Stimulated activated effector memory CD8-positive, alpha-beta T cell treated with anti-CD3 and anti-CD28 coated beads, Interleukin-12 subunit alpha, Interleukin-12 subunit beta, amount 100 ng/mL, for 72 hours (primary cell): ENCODE measurements around the gene USP34.
"Not testable (repeated sequence)": the region's sequence is repeated elsewhere in the genome, so short reads cannot be mapped to it uniquely, and the experiment has no call there.

ENCODE experiments used
- ATAC-seq: fragments of 150-1000 bp; cut with Tn5 transposase; 2 replicates; pipeline ENCODE4 v1.10.0; 2021
- DNase-seq, 2 donors: peaks; one replicate each; pipeline ENCODE4 v3.0.0; 2021 to 2022; ENCODE audit warnings: low spot score in 2 of 2
- H3K27ac Mint-ChIP-seq: one replicate; pipeline ENCODE4 v1.8.0; 2022; ENCODE audit warnings: mild to moderate bottlenecking, mixed read lengths
- H3K36me3 Mint-ChIP-seq: one replicate; pipeline ENCODE4 v1.8.0; 2022; ENCODE audit warnings: mild to moderate bottlenecking, mixed read lengths
- H3K4me1 Mint-ChIP-seq: one replicate; pipeline ENCODE4 v1.8.0; 2022; ENCODE audit warnings: mixed read lengths
- H3K4me3 Mint-ChIP-seq: one replicate; pipeline ENCODE4 v1.8.0; 2022; ENCODE audit warnings: mild to moderate bottlenecking, mixed read lengths
- H3K9me3 Mint-ChIP-seq: one replicate; pipeline ENCODE4 v1.8.0; 2022; ENCODE audit warnings: mixed read lengths

Gene USP34

GRCh38 chr2:61210332-61210981 lies 260.4 kb downstream of the USP34 start:
- H3K4me3 Mint-ChIP-seq = no peak overlapping the region
- no peak overlapping the region for H3K27ac Mint-ChIP-seq
- no peaks in the 10 kb centered on the region for H3K4me1 Mint-ChIP-seq
- H3K36me3 Mint-ChIP-seq = peaks cover 89% of the 10 kb centered on the region
- H3K9me3 Mint-ChIP-seq = no peaks in the 10 kb centered on the region
- ATAC-seq (no peak), DNase-seq (no peak)

GRCh38 chr2:61205132-61205531 lies 265.8 kb downstream of the USP34 start:
- no peak overlapping the region for H3K4me3 Mint-ChIP-seq
- no peak overlapping the region for H3K27ac Mint-ChIP-seq
- no peak for ATAC-seq
- H3K4me1 Mint-ChIP-seq = no peaks in the 10 kb centered on the region
- peaks cover 97% of the 10 kb centered on the region for H3K36me3 Mint-ChIP-seq
- no peaks in the 10 kb centered on the region for H3K9me3 Mint-ChIP-seq
- DNase-seq = no peak

GRCh38 chr2:61196671-61197070 lies 274.2 kb downstream of the USP34 start:
- no peak overlapping the region for H3K27ac Mint-ChIP-seq
- no peak for DNase-seq
- ATAC-seq = no peak
- H3K36me3 Mint-ChIP-seq = peaks cover 68% of the 10 kb centered on the region
- H3K4me3 Mint-ChIP-seq = no peak overlapping the region
- no peaks in the 10 kb centered on the region for H3K9me3 Mint-ChIP-seq
- no peaks in the 10 kb centered on the region for H3K4me1 Mint-ChIP-seq

GRCh38 chr2:61194646-61195045 lies 276.2 kb downstream of the USP34 start:
- DNase-seq, H3K4me1 Mint-ChIP-seq, H3K9me3 Mint-ChIP-seq, H3K27ac Mint-ChIP-seq, ATAC-seq, H3K4me3 Mint-ChIP-seq: not testable (repeated sequence)
- H3K36me3 Mint-ChIP-seq = peaks cover 68% of the 10 kb centered on the region

- Mint-ChIP-seq H3K36me3 (peaks cover 68% of the 10 kb centered on the region), H3K9me3 (no peaks in the 10 kb centered on the region), H3K4me3 (no peak overlapping the region), H3K4me1 (no peaks in the 10 kb centered on the region), H3K27ac (peak overlapping the region; percentile 60)
- DNase-seq (no peak), ATAC-seq (peak; percentile 61)
These were observed 277.0 kb downstream of the USP34 start for GRCh38 chr2:61193670-61194561.

GRCh38 chr2:61187085-61187484 lies 283.8 kb downstream of the USP34 start:
- ATAC-seq (no peak), DNase-seq (no peak)
- no peaks in the 10 kb centered on the region for H3K9me3 Mint-ChIP-seq
- H3K4me3 Mint-ChIP-seq = no peak overlapping the region
- H3K4me1 Mint-ChIP-seq = peaks cover 19% of the 10 kb centered on the region
- no peak overlapping the region for H3K27ac Mint-ChIP-seq
- H3K36me3 Mint-ChIP-seq = peaks cover 96% of the 10 kb centered on the region

GRCh38 chr2:61185231-61185728 lies 285.6 kb downstream of the USP34 start:
- Mint-ChIP-seq H3K4me1 (peaks cover 37% of the 10 kb centered on the region), H3K4me3 (no peak overlapping the region), H3K36me3 (peaks cover 100% of the 10 kb centered on the region), H3K9me3 (no peaks in the 10 kb centered on the region), H3K27ac (peak overlapping the region; percentile 66)
- peak in 1 of 2 donors; percentile 38 for DNase-seq
- no peak for ATAC-seq

GRCh38 chr2:61184263-61184662 lies 286.6 kb downstream of the USP34 start:
- Mint-ChIP-seq H3K4me1 (peaks cover 47% of the 10 kb centered on the region), H3K9me3 (no peaks in the 10 kb centered on the region), H3K36me3 (peaks cover 100% of the 10 kb centered on the region), H3K27ac (peak overlapping the region; percentile 49), H3K4me3 (no peak overlapping the region)
- DNase-seq = no peak
- ATAC-seq = no peak

GRCh38 chr2:61183795-61184194 lies 287.1 kb downstream of the USP34 start:
- Mint-ChIP-seq H3K4me1 (peaks cover 51% of the 10 kb centered on the region), H3K4me3 (no peak overlapping the region), H3K36me3 (peaks cover 100% of the 10 kb centered on the region), H3K27ac (peak overlapping the region; percentile 49), H3K9me3 (no peaks in the 10 kb centered on the region)
- ATAC-seq = no peak
- no peak for DNase-seq

- peak overlapping the region; percentile 91 for H3K27ac Mint-ChIP-seq
- peaks cover 59% of the 10 kb centered on the region for H3K4me1 Mint-ChIP-seq
- peak overlapping the region; percentile 76 for H3K4me3 Mint-ChIP-seq
- peaks cover 95% of the 10 kb centered on the region for H3K36me3 Mint-ChIP-seq
- H3K9me3 Mint-ChIP-seq = no peaks in the 10 kb centered on the region
- no peak for ATAC-seq
- DNase-seq = no peak
These were observed 288.9 kb downstream of the USP34 start for GRCh38 chr2:61182059-61182383.

GRCh38 chr2:61181382-61182058 lies 289.4 kb downstream of the USP34 start:
- no peaks in the 10 kb centered on the region for H3K9me3 Mint-ChIP-seq
- ATAC-seq = no peak
- peak overlapping the region; percentile 91 for H3K27ac Mint-ChIP-seq
- H3K4me3 Mint-ChIP-seq = peak overlapping the region; percentile 76
- no peak for DNase-seq
- peaks cover 90% of the 10 kb centered on the region for H3K36me3 Mint-ChIP-seq
- peaks cover 61% of the 10 kb centered on the region for H3K4me1 Mint-ChIP-seq

- Mint-ChIP-seq H3K9me3 (no peaks in the 10 kb centered on the region), H3K27ac (peak overlapping the region; percentile 91), H3K36me3 (peaks cover 82% of the 10 kb centered on the region), H3K4me1 (peaks cover 68% of the 10 kb centered on the region), H3K4me3 (peak overlapping the region; percentile 76)
- ATAC-seq (no peak), DNase-seq (no peak)
These were observed 290.2 kb downstream of the USP34 start for GRCh38 chr2:61180686-61181085.

- Mint-ChIP-seq H3K36me3 (peaks cover 75% of the 10 kb centered on the region), H3K9me3 (no peaks in the 10 kb centered on the region), H3K27ac (peak overlapping the region; percentile 91), H3K4me3 (peak overlapping the region; percentile 76), H3K4me1 (peaks cover 65% of the 10 kb centered on the region)
- ATAC-seq (no peak), DNase-seq (no peak)
These were observed 290.9 kb downstream of the USP34 start for GRCh38 chr2:61179701-61180639.

GRCh38 chr2:61178603-61179545 lies 292.0 kb downstream of the USP34 start:
- no peaks in the 10 kb centered on the region for H3K9me3 Mint-ChIP-seq
- DNase-seq (no peak), ATAC-seq (no peak)
- H3K4me3 Mint-ChIP-seq = peak overlapping the region; percentile 76
- peaks cover 60% of the 10 kb centered on the region for H3K4me1 Mint-ChIP-seq
- H3K27ac Mint-ChIP-seq = peak overlapping the region; percentile 91
- peaks cover 64% of the 10 kb centered on the region for H3K36me3 Mint-ChIP-seq
